Fibroblast of lung (primary cell): ENCODE measurements around the gene TMEM198.

Experiments used
- CTCF ChIP-seq, 2 donors: IDR thresholded peaks in 1 of 2; conservative IDR thresholded peaks in 1 of 2; 1 replicate in 1 of 2; 2 replicates in 1 of 2; pipeline ENCODE4 v1.5.1; 2011 to 2012; ENCODE audit warnings: low read length in 2 of 2, control low read depth in 1 of 2, inconsistent platforms in 1 of 2, low read depth in 1 of 2, mild to moderate bottlenecking in 1 of 2
- EZH2 ChIP-seq: IDR thresholded peaks from 2 replicates; pipeline ENCODE4 v1.5.1; 2012; ENCODE audit warnings: low read length, control low read depth, mild to moderate bottlenecking; ENCODE audit errors: missing control alignments

- TF ChIP-seq CTCF (conservative IDR thresholded peaks at IDR 0.05 in 1 of 2, IDR thresholded peaks at IDR 0.05 in 1 of 2; ENCODE audit: low read depth in 1 of 2, low read length in 2 of 2) (no peak), EZH2 (no peak)
Observed at GRCh38 chr2:219523031-219523671, 20.7 kb upstream of the TMEM198 start.
